Measurements from ENCODE around the gene SYT5.
A peak's percentile ranks its signal among the peaks of the same experiment; 100 is the strongest.

The SYT5 gene

GRCh38 chr19:55153652-55154264 is 26.3 kb downstream of the SYT5 start:
- H3K9ac ChIP-seq: no peak overlapping the region
- H4K20me1 ChIP-seq (ENCODE audit: insufficient read depth): no peaks in the 10 kb centered on the region
- no peaks in the 10 kb centered on the region for H3K79me2 ChIP-seq (ENCODE audit: insufficient read depth, low read depth)
- H2AFZ ChIP-seq (ENCODE audit: low read depth): no peak overlapping the region
- TF ChIP-seq CTCF (conservative IDR thresholded peaks at IDR 0.05; ENCODE audit: low read depth, low read length): no peak
- H3K27ac ChIP-seq: no peak overlapping the region
- peaks cover 33% of the 10 kb centered on the region; the same call in 1 of the 2 replicates for H3K27me3 ChIP-seq (ENCODE audit: insufficient read depth, low read depth)
- no peak overlapping the region for H3K4me3 ChIP-seq (IDR thresholded peaks at IDR 0.05; ENCODE audit: insufficient read depth, low read depth, low read length)
- H3K4me2 ChIP-seq: no peak overlapping the region
- no peaks in the 10 kb centered on the region for H3K36me3 ChIP-seq (ENCODE audit: insufficient read depth)
- no peaks in the 10 kb centered on the region for H3K4me1 ChIP-seq (ENCODE audit: low read depth, poor library complexity, severe bottlenecking)

- Histone ChIP-seq H3K27ac (no peak overlapping the region), H3K27me3 (ENCODE audit: insufficient read depth, low read depth) (peaks cover 41% of the 10 kb centered on the region; the same call in 1 of the 2 replicates), H3K4me2 (no peak overlapping the region), H3K36me3 (ENCODE audit: insufficient read depth) (no peaks in the 10 kb centered on the region), H2AFZ (ENCODE audit: low read depth) (peak overlapping the region; percentile 44; the same call in 1 of the 2 replicates), H3K9ac (no peak overlapping the region), H4K20me1 (ENCODE audit: insufficient read depth) (no peaks in the 10 kb centered on the region), H3K4me3 (IDR thresholded peaks at IDR 0.05; ENCODE audit: insufficient read depth, low read depth, low read length) (no peak overlapping the region), H3K4me1 (ENCODE audit: low read depth, poor library complexity, severe bottlenecking) (no peaks in the 10 kb centered on the region), H3K79me2 (ENCODE audit: insufficient read depth, low read depth) (no peaks in the 10 kb centered on the region)
- no peak for TF ChIP-seq CTCF (conservative IDR thresholded peaks at IDR 0.05; ENCODE audit: low read depth, low read length)
Observed at GRCh38 chr19:55152017-55152416, 28.1 kb downstream of the SYT5 start.

GRCh38 chr19:55149078-55150003 is 30.7 kb downstream of the SYT5 start, which contains the start of gene TNNT1:
TNNT1 (minus strand) TSS chr19:55149206; CDS start chr19:55147157, 2,049 bp downstream.
- H3K27ac ChIP-seq: no peak within 1 kb of the TSS
- no peak within 1 kb of the TSS for H2AFZ ChIP-seq (ENCODE audit: low read depth)
- no peaks in the 10 kb centered on the region for H3K36me3 ChIP-seq (ENCODE audit: insufficient read depth)
- H3K27me3 ChIP-seq (ENCODE audit: insufficient read depth, low read depth): peaks cover 57% of the 10 kb centered on the region
- no peak within 1 kb of the TSS for H3K4me2 ChIP-seq
- H4K20me1 ChIP-seq (ENCODE audit: insufficient read depth): no peaks in the 10 kb centered on the region
- H3K79me2 ChIP-seq (ENCODE audit: insufficient read depth, low read depth): no peaks in the 10 kb centered on the region
- no peak within 1 kb of the TSS for H3K9ac ChIP-seq
- no peaks in the 10 kb centered on the region for H3K4me1 ChIP-seq (ENCODE audit: low read depth, poor library complexity, severe bottlenecking)
- no peak within 1 kb of the TSS for H3K4me3 ChIP-seq (IDR thresholded peaks at IDR 0.05; ENCODE audit: insufficient read depth, low read depth, low read length)
- TF ChIP-seq CTCF (conservative IDR thresholded peaks at IDR 0.05; ENCODE audit: low read depth, low read length): no peak

- Histone ChIP-seq H2AFZ (ENCODE audit: low read depth) (no peak overlapping the region), H3K4me2 (no peak overlapping the region), H3K36me3 (ENCODE audit: insufficient read depth) (no peaks in the 10 kb centered on the region), H3K4me3 (IDR thresholded peaks at IDR 0.05; ENCODE audit: insufficient read depth, low read depth, low read length) (no peak overlapping the region), H3K27me3 (ENCODE audit: insufficient read depth, low read depth) (peaks cover 66% of the 10 kb centered on the region), H4K20me1 (ENCODE audit: insufficient read depth) (no peaks in the 10 kb centered on the region), H3K27ac (no peak overlapping the region), H3K79me2 (ENCODE audit: insufficient read depth, low read depth) (no peaks in the 10 kb centered on the region), H3K4me1 (ENCODE audit: low read depth, poor library complexity, severe bottlenecking) (no peaks in the 10 kb centered on the region), H3K9ac (no peak overlapping the region)
- TF ChIP-seq CTCF (conservative IDR thresholded peaks at IDR 0.05; ENCODE audit: low read depth, low read length): no peak
Observed at GRCh38 chr19:55147545-55148251, 32.4 kb downstream of the SYT5 start.

Measured in KMS-11 (cell line).